Amygdala (tissue), 56 donors: Measurements from ENCODE around the gene PHACTR1.

Experiments
- DNase-seq, 56 donors: peaks; one replicate each; lab custom pipeline; 2025; lab: John Stamatoyannopoulos, UW

Gene PHACTR1

GRCh38 chr6:13089296-13089994 lies 372.9 kb downstream of the PHACTR1 start:
- DNase-seq: no peak

GRCh38 chr6:13091192-13091591 lies 374.6 kb downstream of the PHACTR1 start:
- no peak for DNase-seq

GRCh38 chr6:13094781-13095425 lies 378.3 kb downstream of the PHACTR1 start:
- DNase-seq: no peak

GRCh38 chr6:13096084-13096483 lies 379.5 kb downstream of the PHACTR1 start:
- DNase-seq: no peak

- DNase-seq: no peak
These were observed 380.9 kb downstream of the PHACTR1 start for GRCh38 chr6:13097454-13097853.

GRCh38 chr6:13098006-13098405 lies 381.4 kb downstream of the PHACTR1 start:
- no peak for DNase-seq

- no peak for DNase-seq
These were observed 382.4 kb downstream of the PHACTR1 start for GRCh38 chr6:13098793-13099570.

GRCh38 chr6:13099771-13100170 lies 383.2 kb downstream of the PHACTR1 start:
- no peak for DNase-seq

GRCh38 chr6:13101409-13101808 lies 384.8 kb downstream of the PHACTR1 start:
- DNase-seq: no peak

- no peak for DNase-seq
These were observed 385.4 kb downstream of the PHACTR1 start for GRCh38 chr6:13101985-13102384.

GRCh38 chr6:13103169-13103568 lies 386.6 kb downstream of the PHACTR1 start:
- DNase-seq: no peak

GRCh38 chr6:13105139-13105538 lies 388.6 kb downstream of the PHACTR1 start:
- DNase-seq: no peak

- no peak for DNase-seq
These were observed 396.4 kb downstream of the PHACTR1 start for GRCh38 chr6:13112921-13113320.

- no peak for DNase-seq
These were observed 396.8 kb downstream of the PHACTR1 start for GRCh38 chr6:13113376-13113775.

GRCh38 chr6:13113981-13114593 lies 397.5 kb downstream of the PHACTR1 start:
- no peak for DNase-seq

- no peak for DNase-seq
These were observed 399.6 kb downstream of the PHACTR1 start for GRCh38 chr6:13116155-13116554.

- DNase-seq: no peak
These were observed 401.0 kb downstream of the PHACTR1 start for GRCh38 chr6:13117570-13117969.

GRCh38 chr6:13119549-13119948 lies 403.0 kb downstream of the PHACTR1 start:
- no peak for DNase-seq

- peak in 1 of 56 donors; percentile 4 for DNase-seq
These were observed 404.2 kb downstream of the PHACTR1 start for GRCh38 chr6:13120483-13121482.

- DNase-seq: no peak
These were observed 407.6 kb downstream of the PHACTR1 start for GRCh38 chr6:13124131-13124530.
